ENCODE measurements around the gene DNAH3.
"Not testable (repeated sequence)": the region's sequence is repeated elsewhere in the genome, so short reads cannot be mapped to it uniquely, and the experiment has no call there.

DNAH3 gene

GRCh38 chr16:20989496-20990070 lies 161.1 kb downstream of the DNAH3 start:
- not testable (repeated sequence) for DNase-seq

GRCh38 chr16:20987049-20987448 lies 163.6 kb downstream of the DNAH3 start:
- DNase-seq, result no peak

GRCh38 chr16:20984019-20984418 lies 166.6 kb downstream of the DNAH3 start:
- DNase-seq, result no peak

- no peak for DNase-seq
Observed at GRCh38 chr16:20976576-20976975, 174.1 kb downstream of the DNAH3 start.

GRCh38 chr16:20973201-20973600 lies 177.4 kb downstream of the DNAH3 start:
- DNase-seq, result not testable (repeated sequence)

GRCh38 chr16:20971401-20971800 lies 179.2 kb downstream of the DNAH3 start:
- no peak for DNase-seq

- no peak for DNase-seq
Observed at GRCh38 chr16:20969386-20969785, 181.3 kb downstream of the DNAH3 start.

GRCh38 chr16:20968765-20969164 lies 181.9 kb downstream of the DNAH3 start:
- DNase-seq, result no peak

GRCh38 chr16:20960899-20961298 lies 189.7 kb downstream of the DNAH3 start:
- DNase-seq, result no peak

GRCh38 chr16:20957153-20957552 lies 193.5 kb downstream of the DNAH3 start:
- no peak for DNase-seq

GRCh38 chr16:20956319-20956718 lies 194.3 kb downstream of the DNAH3 start:
- DNase-seq, result no peak

GRCh38 chr16:20954574-20954973 lies 196.1 kb downstream of the DNAH3 start:
- DNase-seq, result no peak

- no peak for DNase-seq
Observed at GRCh38 chr16:20952139-20952920, 198.3 kb downstream of the DNAH3 start.

GRCh38 chr16:20950294-20950693 lies 200.4 kb downstream of the DNAH3 start:
- DNase-seq, result no peak

GRCh38 chr16:20949660-20950059 lies 201.0 kb downstream of the DNAH3 start:
- DNase-seq, result no peak

GRCh38 chr16:20948444-20948843 lies 202.2 kb downstream of the DNAH3 start:
- no peak for DNase-seq

- DNase-seq, result no peak
Observed at GRCh38 chr16:20946015-20946629, 204.5 kb downstream of the DNAH3 start.

- not testable (repeated sequence) for DNase-seq
Observed at GRCh38 chr16:20945575-20945875, 205.1 kb downstream of the DNAH3 start.

- DNase-seq, result no peak
Observed at GRCh38 chr16:20944861-20945574, 205.6 kb downstream of the DNAH3 start.

GRCh38 chr16:20942256-20942655 lies 208.4 kb downstream of the DNAH3 start:
- no peak for DNase-seq

- no peak for DNase-seq
Observed at GRCh38 chr16:20941636-20941926, 209.1 kb downstream of the DNAH3 start.

GRCh38 chr16:20940871-20941635 lies 209.6 kb downstream of the DNAH3 start:
- no peak for DNase-seq

- no peak for DNase-seq
Observed at GRCh38 chr16:20939611-20940010, 211.0 kb downstream of the DNAH3 start.

Data from NCI-H1436 (cell line).